Thyroid gland (tissue), 4 donors: Measurements from ENCODE around the gene DOCK3.

Source experiments
- POLR2A ChIP-seq, 2 donors: fragments of 450-650 bp; IDR thresholded peaks; one replicate each; pipeline ENCODE4 v1.6.1; 2017; ENCODE audit warnings: antibody characterized with exemption in 2 of 2, mild to moderate bottlenecking in 2 of 2, moderate library complexity in 1 of 2
- TF ChIP-seq, protein P1 (sequence below), 6 experiments: fragments of 200-600 bp in 3 of 6; fragments of 450-650 bp in 3 of 6; sonication (generic) in 3 of 6; IDR thresholded peaks; one replicate each; pipeline ENCODE4 v1.5.1; 2016 to 2019; ENCODE audit warnings: antibody characterized with exemption in 6 of 6, mild to moderate bottlenecking in 2 of 6, inconsistent platforms in 1 of 6, moderate library complexity in 1 of 6

DNA sequence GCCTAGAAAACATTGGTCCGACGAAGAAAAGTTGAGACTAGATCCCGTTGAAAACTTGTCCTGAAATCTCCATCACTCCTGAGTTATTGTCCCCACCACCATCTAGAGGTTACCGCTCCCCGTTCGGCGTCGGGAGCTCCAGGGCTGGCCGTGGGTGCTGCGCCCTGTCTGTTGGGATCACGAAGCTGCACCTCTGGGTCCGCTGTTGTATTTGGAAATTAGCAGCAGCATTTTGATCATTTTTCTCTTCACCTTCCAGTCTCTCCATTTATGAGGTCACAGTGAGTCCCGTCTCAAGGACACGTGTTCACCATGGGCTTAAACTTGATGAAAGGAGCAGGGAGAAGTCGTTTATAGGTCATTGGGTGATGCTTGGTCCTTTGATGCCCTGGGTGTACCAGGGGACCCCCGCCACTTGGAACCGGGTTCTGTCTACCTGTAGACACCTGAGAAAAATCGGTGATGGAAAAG, 710.9 kb downstream of the DOCK3 start:
- TF ChIP-seq, protein P1, sequence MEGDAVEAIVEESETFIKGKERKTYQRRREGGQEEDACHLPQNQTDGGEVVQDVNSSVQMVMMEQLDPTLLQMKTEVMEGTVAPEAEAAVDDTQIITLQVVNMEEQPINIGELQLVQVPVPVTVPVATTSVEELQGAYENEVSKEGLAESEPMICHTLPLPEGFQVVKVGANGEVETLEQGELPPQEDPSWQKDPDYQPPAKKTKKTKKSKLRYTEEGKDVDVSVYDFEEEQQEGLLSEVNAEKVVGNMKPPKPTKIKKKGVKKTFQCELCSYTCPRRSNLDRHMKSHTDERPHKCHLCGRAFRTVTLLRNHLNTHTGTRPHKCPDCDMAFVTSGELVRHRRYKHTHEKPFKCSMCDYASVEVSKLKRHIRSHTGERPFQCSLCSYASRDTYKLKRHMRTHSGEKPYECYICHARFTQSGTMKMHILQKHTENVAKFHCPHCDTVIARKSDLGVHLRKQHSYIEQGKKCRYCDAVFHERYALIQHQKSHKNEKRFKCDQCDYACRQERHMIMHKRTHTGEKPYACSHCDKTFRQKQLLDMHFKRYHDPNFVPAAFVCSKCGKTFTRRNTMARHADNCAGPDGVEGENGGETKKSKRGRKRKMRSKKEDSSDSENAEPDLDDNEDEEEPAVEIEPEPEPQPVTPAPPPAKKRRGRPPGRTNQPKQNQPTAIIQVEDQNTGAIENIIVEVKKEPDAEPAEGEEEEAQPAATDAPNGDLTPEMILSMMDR (IDR thresholded peaks at IDR 0.05): no peak
- TF ChIP-seq POLR2A (IDR thresholded peaks at IDR 0.05): no peak
